Activated CD4-positive, alpha-beta T cell treated with anti-CD3 and anti-CD28 coated beads, Interleukin-2, amount 10 ng/mL, durations not matched to agents 7 days and 5 days (primary cell): Measurements from ENCODE around the gene SMAD3. TPM values are rescaled to one million over a fixed set of nuclear protein-coding genes. Genes with fewer than 3 reads are reported as not detected.

Experiments
- CTCF ChIA-PET: fragments of 350-600 bp; sonication (Branson Sonifier 250); formaldehyde crosslinking; loops from one replicate; lab custom pipeline; 2021; ENCODE audit warnings: antibody characterized with exemption; lab: Charles Lee
- POLR2A ChIA-PET: fragments of 350-600 bp; sonication (Branson Sonifier 250); formaldehyde crosslinking; loops from one replicate; lab custom pipeline; 2021; ENCODE audit warnings: antibody characterized with exemption; lab: Charles Lee
- DNase-seq: peaks from one replicate; pipeline ENCODE4 v3.0.0-alpha.2; 2020
- H3K27ac Mint-ChIP-seq: one replicate; pipeline ENCODE4 v1.8.0; 2021; ENCODE audit warnings: mild to moderate bottlenecking, moderate library complexity, mixed read lengths
- H3K27me3 Mint-ChIP-seq: one replicate; pipeline ENCODE4 v1.8.0; 2021; ENCODE audit warnings: mixed read lengths
- H3K36me3 Mint-ChIP-seq: one replicate; pipeline ENCODE4 v1.8.0; 2021; ENCODE audit warnings: low read depth, mixed read lengths
- H3K4me1 Mint-ChIP-seq: one replicate; pipeline ENCODE4 v1.8.0; 2021; ENCODE audit warnings: mixed read lengths
- H3K4me3 Mint-ChIP-seq: one replicate; pipeline ENCODE4 v1.8.0; 2021; ENCODE audit warnings: mild to moderate bottlenecking, moderate library complexity, mixed read lengths
- H3K9me3 Mint-ChIP-seq: one replicate; pipeline ENCODE4 v1.8.0; 2021; ENCODE audit warnings: mixed read lengths
- total RNA-seq, 2 experiments: library from RNA; stranded (reverse); gene quantifications; one replicate each; pipeline ENCODE4 v1.2.3, GENCODE V29; 2021

Gene SMAD3
- total RNA-seq, 2 experiments from 2014 or later = 81.6 to 83.9 TPM

GRCh38 chr15:67242708-67243111, 177.3 kb downstream of the SMAD3 start:
- CTCF ChIA-PET = no interaction called here
- Mint-ChIP-seq H3K27ac (peak overlapping the region; percentile 12), H3K4me1 (peaks cover 59% of the 10 kb centered on the region)

More at GRCh38 chr15:67242708-67243111, 177.3 kb downstream of the SMAD3 start:
- POLR2A ChIA-PET = no interaction called here
- Mint-ChIP-seq H3K27me3 (no peaks in the 10 kb centered on the region), H3K36me3 (peaks cover 35% of the 10 kb centered on the region), H3K9me3 (peaks cover 6% of the 10 kb centered on the region), H3K4me3 (no peak overlapping the region)
- no peak for DNase-seq

Other genes with a start within 250 kb of the SMAD3 start
- gene AAGAB, start 189.1 kb downstream of the SMAD3 start, total RNA-seq = 10 to 100 TPM; 45.3 to 46.7 TPM
- under 1 TPM; 0.77 to 0.89 TPM for gene IQCH, start 189.2 kb downstream of the SMAD3 start, total RNA-seq